Endothelial cell of umbilical vein (primary cell): ENCODE results near the gene MED12L. TPM values are rescaled to one million over a fixed set of nuclear protein-coding genes. Genes with fewer than 3 reads are reported as not detected.

ENCODE experiments used
- BruUV-seq: library from RNA; stranded (reverse); fragments of 400-500 nt; replicated peaks from 2 replicates; lab custom pipeline; 2021; lab: Mats Ljungman, UMichigan
- CTCF ChIA-PET: fragments of 300-600, 350-600 bp; sonication (Branson Sonifier 250); formaldehyde crosslinking; loops from one replicate; lab custom pipeline; 2021; ENCODE audit warnings: antibody characterized with exemption, inconsistent platforms; lab: Charles Lee
- POLR2A ChIA-PET: fragments of 300-600, 350-600 bp; sonication (Branson Sonifier 250); formaldehyde crosslinking; loops from one replicate; lab custom pipeline; 2021; ENCODE audit warnings: antibody characterized with exemption, inconsistent platforms; lab: Charles Lee
- DNase-seq: peaks from one replicate; pipeline ENCODE4 v3.0.0-alpha.2; 2011; ENCODE audit warnings: low read depth, low spot score
- FAIRE-seq: peaks from 2 replicates; lab custom pipeline; 2011; peaks lifted over from hg19 to GRCh38; lab: Jason Lieb, UNC
- H2AFZ ChIP-seq: 2 replicates; pipeline ENCODE4 v1.6.0; 2012; ENCODE audit warnings: low read depth, low read length, control low read depth, inconsistent platforms
- H3K27ac ChIP-seq: 2 replicates; pipeline ENCODE4 v1.5.1; 2011; ENCODE audit warnings: low read depth, mild to moderate bottlenecking, control low read depth, low read length, moderate library complexity; ENCODE audit not compliant: insufficient read depth
- H3K27me3 ChIP-seq, 2 experiments: 2 replicates each; pipeline versions ENCODE4 v1.6.0 to v1.6.1; 2011; ENCODE audit warnings: low read length in 2 of 2, mixed read lengths in 1 of 2; ENCODE audit not compliant: control insufficient read depth in 2 of 2, insufficient read depth in 2 of 2
- H3K36me3 ChIP-seq, 2 experiments: 2 replicates in 1 of 2; 3 replicates in 1 of 2; pipeline ENCODE4 v1.5.1; 2011; ENCODE audit warnings: low read length in 2 of 2, mild to moderate bottlenecking in 1 of 2, moderate library complexity in 1 of 2; ENCODE audit not compliant: control insufficient read depth in 2 of 2, insufficient read depth in 2 of 2; ENCODE audit errors: extremely low read depth in 1 of 2
- H3K4me1 ChIP-seq: 3 replicates; pipeline ENCODE4 v1.5.1; 2011; ENCODE audit warnings: mild to moderate bottlenecking, low read length; ENCODE audit not compliant: control insufficient read depth, insufficient read depth; ENCODE audit errors: extremely low read depth
- H3K4me2 ChIP-seq: 2 replicates; pipeline ENCODE4 v1.6.1; 2011; ENCODE audit warnings: low read length, control low read depth, mixed read lengths; ENCODE audit not compliant: insufficient read depth
- H3K4me3 ChIP-seq, 3 experiments: fragments of 200-600 bp in 1 of 3; sonication (generic), shearing (Covaris generic) in 1 of 3; replicated peaks in 1 of 3; 2 replicates each; pipeline ENCODE4 v1.5.1; 2011 to 2016; ENCODE audit warnings: control low read depth in 3 of 3, low read length in 3 of 3, mild to moderate bottlenecking in 2 of 3, inconsistent platforms in 1 of 3, low read depth in 1 of 3, moderate library complexity in 1 of 3; ENCODE audit not compliant: insufficient read depth in 1 of 3
- H3K79me2 ChIP-seq: 2 replicates; pipeline ENCODE4 v1.6.0; 2012; ENCODE audit warnings: low read length, inconsistent platforms; ENCODE audit not compliant: control insufficient read depth, insufficient read depth
- H3K9ac ChIP-seq: replicated peaks from 2 replicates; pipeline ENCODE3; 2011; ENCODE audit warnings: low read length, control low read depth; ENCODE audit not compliant: insufficient read depth; ENCODE audit errors: extremely low read depth
- H3K9me1 ChIP-seq: replicated peaks from 3 replicates; pipeline ENCODE4 v1.6.0; 2011; ENCODE audit warnings: mild to moderate bottlenecking, low read length; ENCODE audit not compliant: control insufficient read depth, insufficient read depth; ENCODE audit errors: extremely low read depth
- H3K9me3 ChIP-seq: replicated peaks from 2 replicates; pipeline ENCODE4 v1.5.1; 2012; ENCODE audit warnings: low read length, inconsistent platforms; ENCODE audit not compliant: control insufficient read depth, insufficient read depth
- H4K20me1 ChIP-seq: replicated peaks from 2 replicates; pipeline ENCODE3; 2011; ENCODE audit warnings: mild to moderate bottlenecking, low read length; ENCODE audit not compliant: control insufficient read depth, insufficient read depth; ENCODE audit errors: extremely low read depth
- EZH2 ChIP-seq: IDR thresholded peaks from 2 replicates; pipeline ENCODE4 v1.6.1; 2012; ENCODE audit warnings: borderline replicate concordance, low read depth, mild to moderate bottlenecking, moderate library complexity, low read length, inconsistent platforms; ENCODE audit not compliant: severe bottlenecking
- GATA2 ChIP-seq: IDR thresholded peaks from 2 replicates; pipeline ENCODE4 v1.7.0; 2011; ENCODE audit warnings: low read depth, mild to moderate bottlenecking, moderate library complexity, mixed read lengths, low read length; ENCODE audit not compliant: insufficient read length, insufficient read depth
- POLR2AphosphoS5 ChIP-seq: IDR thresholded peaks from 2 replicates; pipeline ENCODE4 v1.6.1; 2012; ENCODE audit warnings: low read depth, mild to moderate bottlenecking, control low read depth, low read length, moderate library complexity; ENCODE audit not compliant: insufficient read depth
- dilution Hi-C: fragments of 300-500 bp; cut with MboI; formaldehyde crosslinking; loops from one replicate; pipeline ENCODE4 v1.15.0; 2019; ENCODE audit warnings: low sequenced_read_pairs; ENCODE audit not compliant: extremely low pct_ligation_motif_present
- intact Hi-C: fragments of 100-400 bp; cut with micrococcal nuclease; formaldehyde crosslinking; loops from one replicate; pipeline ENCODE4 v1.10.0; 2022
- polyA plus RNA-seq, 4 experiments: library from polyadenylated mRNA; depleted of rRNA in 3 of 4; stranded (reverse) in 3 of 4; unstranded in 1 of 4; fragments of >200 nt; gene quantifications; 2 replicates each; pipeline versions ENCODE4 v1.2.1 to v1.2.3, GENCODE V29; 2011 to 2012; ENCODE audit warnings: missing spikeins in 1 of 4
- total RNA-seq: library from RNA; stranded (reverse); gene quantifications from 2 replicates; pipeline ENCODE4 v1.2.3, GENCODE V29; 2021
- TF ChIP-seq, protein P1 (sequence below): IDR thresholded peaks from 2 replicates; pipeline ENCODE4 v1.6.1; 2011; ENCODE audit not compliant: insufficient read depth, insufficient read length

The MED12L gene
- total and polyA plus RNA-seq, 2 donors (not counting 3 experiments of a cell fraction or from before 2014, with no cell fraction given): 0.03 to 0.27 TPM

DNA sequence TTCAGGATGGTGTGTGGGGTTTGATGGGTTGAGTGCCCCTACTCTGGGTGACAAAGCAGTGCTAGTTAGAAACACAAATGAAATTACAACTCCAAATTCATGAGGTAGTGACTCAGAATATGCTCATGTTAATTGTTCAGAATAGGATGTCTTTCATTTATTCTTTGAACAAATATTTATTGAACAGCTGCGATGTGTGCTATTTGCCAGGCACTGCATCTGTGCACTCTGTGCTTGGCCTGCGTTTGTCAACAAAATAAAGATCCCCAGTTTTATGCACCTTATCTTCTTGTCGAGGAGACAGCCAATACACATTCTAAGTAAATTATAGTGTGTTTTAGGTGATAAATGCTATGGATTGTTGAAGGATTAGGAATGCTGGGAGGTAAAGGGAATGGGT is 27.3 kb downstream of the MED12L start:
- no peak for FAIRE-seq
- POLR2A ChIA-PET: no interaction called here

DNA sequence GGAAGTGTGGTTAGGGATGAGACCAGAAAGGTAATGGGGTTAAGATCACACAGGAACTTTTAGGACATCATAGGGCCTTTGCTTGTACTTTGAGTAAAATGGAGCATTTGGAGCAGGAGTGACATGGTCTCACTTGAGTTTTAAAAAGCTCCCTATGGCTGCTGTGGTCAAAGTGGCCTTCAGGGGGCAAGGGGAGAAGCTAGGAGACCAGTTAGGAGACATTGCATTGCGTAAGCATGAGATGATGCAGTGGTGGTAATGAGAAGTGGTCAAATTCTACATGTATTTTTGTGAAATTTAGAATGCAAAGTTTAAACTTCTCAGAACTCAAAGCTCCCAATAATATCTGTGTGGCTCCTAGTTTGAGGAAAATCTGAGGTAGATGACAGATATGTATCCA is 27.9 kb downstream of the MED12L start:
- Histone ChIP-seq H2AFZ (no peak overlapping the region), H3K9ac (no peak overlapping the region), H3K27me3 (no peaks in the 10 kb centered on the region), H3K79me2 (no peaks in the 10 kb centered on the region), H3K4me1 (no peaks in the 10 kb centered on the region), H3K4me2 (no peak overlapping the region), H3K27ac (no peak overlapping the region), H3K4me3 (no peak overlapping the region), H3K9me3 (no peaks in the 10 kb centered on the region), H4K20me1 (no peaks in the 10 kb centered on the region), H3K9me1 (no peaks in the 10 kb centered on the region), H3K36me3 (no peaks in the 10 kb centered on the region)
- no TSS peak for BruUV-seq
- dilution Hi-C loops: no loop called here
- intact Hi-C loops: no loop called here
- TF ChIP-seq EZH2: no peak
- DNase-seq (no peak), FAIRE-seq (no peak)
- CTCF ChIA-PET: interaction anchor here (1.0 kb wide), 1 partner anchor 10 kb away, joined by 3 read pairs; no protein-coding TSS in a partner anchor
- POLR2A ChIA-PET: no interaction called here

More for the DNA sequence above, 27.3 kb downstream of the MED12L start:
- Histone ChIP-seq H4K20me1 (no peaks in the 10 kb centered on the region), H3K4me1 (no peaks in the 10 kb centered on the region), H3K4me2 (no peak overlapping the region), H3K27me3 (no peaks in the 10 kb centered on the region), H3K9ac (no peak overlapping the region), H2AFZ (no peak overlapping the region), H3K9me3 (no peaks in the 10 kb centered on the region), H3K79me2 (no peaks in the 10 kb centered on the region), H3K4me3 (no peak overlapping the region), H3K36me3 (no peaks in the 10 kb centered on the region), H3K27ac (no peak overlapping the region), H3K9me1 (no peaks in the 10 kb centered on the region)
- CTCF ChIA-PET: no interaction called here
- BruUV-seq: no TSS peak
- no peak for DNase-seq
- dilution Hi-C loops (no loop called here), intact Hi-C loops (no loop called here)
- no peak for TF ChIP-seq POLR2AphosphoS5
- TF ChIP-seq GATA2: no peak
- TF ChIP-seq, protein P1, sequence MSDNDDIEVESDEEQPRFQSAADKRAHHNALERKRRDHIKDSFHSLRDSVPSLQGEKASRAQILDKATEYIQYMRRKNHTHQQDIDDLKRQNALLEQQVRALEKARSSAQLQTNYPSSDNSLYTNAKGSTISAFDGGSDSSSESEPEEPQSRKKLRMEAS: no peak
